Fibroblast of upper back skin (primary cell): ENCODE measurements around the gene DHX34.
"Not testable (repeated sequence)": the region's sequence is repeated elsewhere in the genome, so short reads cannot be mapped to it uniquely, and the experiment has no call there.

Source experiments
- DNase-seq: peaks from one replicate; pipeline ENCODE4 v3.0.0-alpha.2; 2013

DHX34 gene

GRCh38 chr19:47370045-47370611, 21.0 kb downstream of the DHX34 start:
- DNase-seq: peak; percentile 80

GRCh38 chr19:47371261-47371660, 22.1 kb downstream of the DHX34 start:
- DNase-seq: no peak

- DNase-seq: no peak
Measured at GRCh38 chr19:47372603-47373002, 23.5 kb downstream of the DHX34 start.

- DNase-seq: no peak
Measured at GRCh38 chr19:47373246-47374240, 24.4 kb downstream of the DHX34 start.

- no peak for DNase-seq
Measured at GRCh38 chr19:47374876-47375693, 26.0 kb downstream of the DHX34 start.

GRCh38 chr19:47375694-47376588, 26.8 kb downstream of the DHX34 start:
- DNase-seq: no peak

- no peak for DNase-seq
Measured at GRCh38 chr19:47376589-47377144, 27.6 kb downstream of the DHX34 start.

GRCh38 chr19:47377208-47377701, 28.1 kb downstream of the DHX34 start:
- DNase-seq: no peak

- no peak for DNase-seq
Measured at GRCh38 chr19:47377801-47378200, 28.7 kb downstream of the DHX34 start.

GRCh38 chr19:47378246-47378645, 29.1 kb downstream of the DHX34 start:
- DNase-seq: no peak

- no peak for DNase-seq
Measured at GRCh38 chr19:47379381-47379938, 30.3 kb downstream of the DHX34 start.

- no peak for DNase-seq
Measured at GRCh38 chr19:47380559-47380958, 31.4 kb downstream of the DHX34 start.

GRCh38 chr19:47381121-47381520, 32.0 kb downstream of the DHX34 start:
- no peak for DNase-seq

- DNase-seq: no peak
Measured at GRCh38 chr19:47381653-47382279, 32.7 kb downstream of the DHX34 start.

- DNase-seq: not testable (repeated sequence)
Measured at GRCh38 chr19:47383890-47384289, 34.8 kb downstream of the DHX34 start.

- DNase-seq: not testable (repeated sequence)
Measured at GRCh38 chr19:47384533-47384932, 35.4 kb downstream of the DHX34 start.

GRCh38 chr19:47386582-47386981, 37.5 kb downstream of the DHX34 start:
- DNase-seq: not testable (repeated sequence)

- not testable (repeated sequence) for DNase-seq
Measured at GRCh38 chr19:47387623-47388022, 38.5 kb downstream of the DHX34 start.

- DNase-seq: not testable (repeated sequence)
Measured at GRCh38 chr19:47388721-47389120, 39.6 kb downstream of the DHX34 start.

- DNase-seq: no peak
Measured at GRCh38 chr19:47389150-47389556, 40.0 kb downstream of the DHX34 start.
